Measurements from ENCODE around the gene FAH. TPM values are rescaled to one million over a fixed set of nuclear protein-coding genes. Genes with fewer than 3 reads are reported as not detected.

Gene FAH
- total RNA-seq, 1 experiment from 2014 or later, result 21.5 TPM

DNA sequence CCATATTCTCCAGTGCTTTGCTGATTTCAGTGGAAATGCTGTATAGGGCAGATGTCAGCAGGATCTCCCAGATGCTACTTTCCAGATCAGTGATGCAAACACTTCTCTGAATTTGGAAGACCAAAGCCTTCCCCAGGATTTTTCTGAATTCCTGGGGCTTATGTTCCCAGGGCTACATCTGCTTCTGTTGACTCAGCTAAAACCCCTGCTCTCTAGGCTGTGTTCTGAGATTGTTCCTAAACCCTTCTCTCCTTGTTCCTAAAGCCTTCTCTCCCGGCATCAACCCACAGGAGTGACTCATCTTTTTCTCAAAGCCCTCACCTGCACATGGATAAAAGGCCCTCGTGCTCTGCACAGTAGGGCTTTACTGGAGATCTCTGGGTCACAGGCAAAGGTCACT, 35.5 kb downstream of the FAH start:
- no peak overlapping the region for H2AFZ ChIP-seq (ENCODE audit: low read length)
- no peaks in the 10 kb centered on the region for H4K20me1 ChIP-seq (ENCODE audit: control insufficient read depth, insufficient read depth, insufficient read length)
- H3K4me2 ChIP-seq (ENCODE audit: insufficient read depth, insufficient read length, low read length), result no peak overlapping the region
- H3K4ac ChIP-seq (ENCODE audit: low read depth, low read length), result no peak overlapping the region
- no peak overlapping the region for H3K14ac ChIP-seq (ENCODE audit: insufficient read depth, low read length)
- Mint-ChIP-seq H3K9me3 (no peaks in the 10 kb centered on the region), H3K4me1 (peaks cover 14 to 17% of the 10 kb centered on the region in 2 experiments), H3K4me3 (no peak overlapping the region), H3K36me3 (ENCODE audit: insufficient read depth in 1 of 3, low read depth in 3 of 3) (peaks cover 13 to 18% (median 16%) of the 10 kb centered on the region in 3 experiments; a peak in 5 of 7 replicates), H3K27ac (peak overlapping the region in 2 of 3 experiments; percentile 62 to 82; a peak in 6 of 7 replicates), H3K27me3 (ENCODE audit: low read depth) (no peaks in the 10 kb centered on the region)
- H3K23ac ChIP-seq (ENCODE audit: insufficient read length, low read depth, low read length), result no peak overlapping the region
- DNase-seq, result no peak
- no peaks in the 10 kb centered on the region for H3K79me1 ChIP-seq (ENCODE audit: insufficient read depth, low read depth, low read length, poor library complexity, severe bottlenecking)
- H3K56ac ChIP-seq (ENCODE audit: insufficient read length, low read depth, low read length), result no peak overlapping the region
- H2BK5ac ChIP-seq (ENCODE audit: insufficient read length, low read length), result no peak overlapping the region
- no peak overlapping the region for H4K91ac ChIP-seq (ENCODE audit: insufficient read length, low read depth, low read length)
- H2BK15ac ChIP-seq (ENCODE audit: low read depth, low read length), result no peak overlapping the region
- H2BK20ac ChIP-seq (ENCODE audit: low read depth, low read length, poor library complexity, severe bottlenecking), result no peak overlapping the region
- H3K79me2 ChIP-seq (ENCODE audit: insufficient read depth, low read length), result no peaks in the 10 kb centered on the region
- WGBS (ENCODE audit: extremely low coverage, insufficient read length, low lambda C conversion rate), result no CpG with 5 or more reads among the region's 2 CpGs
- H3K18ac ChIP-seq (ENCODE audit: insufficient read length, low read depth, low read length), result no peak overlapping the region
- H3K9ac ChIP-seq (ENCODE audit: extremely low read depth, insufficient read length, low read length), result no peak overlapping the region
- TF ChIP-seq, protein P1, sequence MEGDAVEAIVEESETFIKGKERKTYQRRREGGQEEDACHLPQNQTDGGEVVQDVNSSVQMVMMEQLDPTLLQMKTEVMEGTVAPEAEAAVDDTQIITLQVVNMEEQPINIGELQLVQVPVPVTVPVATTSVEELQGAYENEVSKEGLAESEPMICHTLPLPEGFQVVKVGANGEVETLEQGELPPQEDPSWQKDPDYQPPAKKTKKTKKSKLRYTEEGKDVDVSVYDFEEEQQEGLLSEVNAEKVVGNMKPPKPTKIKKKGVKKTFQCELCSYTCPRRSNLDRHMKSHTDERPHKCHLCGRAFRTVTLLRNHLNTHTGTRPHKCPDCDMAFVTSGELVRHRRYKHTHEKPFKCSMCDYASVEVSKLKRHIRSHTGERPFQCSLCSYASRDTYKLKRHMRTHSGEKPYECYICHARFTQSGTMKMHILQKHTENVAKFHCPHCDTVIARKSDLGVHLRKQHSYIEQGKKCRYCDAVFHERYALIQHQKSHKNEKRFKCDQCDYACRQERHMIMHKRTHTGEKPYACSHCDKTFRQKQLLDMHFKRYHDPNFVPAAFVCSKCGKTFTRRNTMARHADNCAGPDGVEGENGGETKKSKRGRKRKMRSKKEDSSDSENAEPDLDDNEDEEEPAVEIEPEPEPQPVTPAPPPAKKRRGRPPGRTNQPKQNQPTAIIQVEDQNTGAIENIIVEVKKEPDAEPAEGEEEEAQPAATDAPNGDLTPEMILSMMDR (conservative IDR thresholded peaks at IDR 0.05), result no peak
- no peaks in the 10 kb centered on the region for H3K4me1 ChIP-seq (ENCODE audit: insufficient read depth, low read length)
- no peak overlapping the region for H4K8ac ChIP-seq (replicated peaks; ENCODE audit: insufficient read length, low read depth, low read length)
- H2BK12ac ChIP-seq (ENCODE audit: insufficient read length, low read depth, low read length), result no peak overlapping the region
- H2AK5ac ChIP-seq (ENCODE audit: insufficient read length, low read length), result no peak overlapping the region
- H3K27ac ChIP-seq (ENCODE audit: insufficient read length, low read depth, low read length), result no peak overlapping the region
- no peak overlapping the region for H3T11ph ChIP-seq (ENCODE audit: low read length)
- H2BK120ac ChIP-seq (ENCODE audit: low read depth, low read length, poor library complexity, severe bottlenecking), result no peak overlapping the region
- H4K5ac ChIP-seq (ENCODE audit: insufficient read length, low read depth, low read length), result no peak overlapping the region
- H3K9me3 ChIP-seq (ENCODE audit: control insufficient read depth, low read depth, low read length), result no peaks in the 10 kb centered on the region
- no peaks in the 10 kb centered on the region for H3K23me2 ChIP-seq (ENCODE audit: insufficient read length, low read depth, low read length, poor library complexity, severe bottlenecking)
- H3K27me3 ChIP-seq (ENCODE audit: insufficient read depth, low read length), result no peaks in the 10 kb centered on the region

Data from H9 (cell line).